Activated CD4-positive, alpha-beta T cell treated with anti-CD3 and anti-CD28 coated beads for 1 hour (primary cell): ENCODE results near the gene SETD5.

Experiments used
- DNase-seq: peaks from one replicate; pipeline ENCODE4 v3.0.0-alpha.2; 2020

Gene SETD5

DNA sequence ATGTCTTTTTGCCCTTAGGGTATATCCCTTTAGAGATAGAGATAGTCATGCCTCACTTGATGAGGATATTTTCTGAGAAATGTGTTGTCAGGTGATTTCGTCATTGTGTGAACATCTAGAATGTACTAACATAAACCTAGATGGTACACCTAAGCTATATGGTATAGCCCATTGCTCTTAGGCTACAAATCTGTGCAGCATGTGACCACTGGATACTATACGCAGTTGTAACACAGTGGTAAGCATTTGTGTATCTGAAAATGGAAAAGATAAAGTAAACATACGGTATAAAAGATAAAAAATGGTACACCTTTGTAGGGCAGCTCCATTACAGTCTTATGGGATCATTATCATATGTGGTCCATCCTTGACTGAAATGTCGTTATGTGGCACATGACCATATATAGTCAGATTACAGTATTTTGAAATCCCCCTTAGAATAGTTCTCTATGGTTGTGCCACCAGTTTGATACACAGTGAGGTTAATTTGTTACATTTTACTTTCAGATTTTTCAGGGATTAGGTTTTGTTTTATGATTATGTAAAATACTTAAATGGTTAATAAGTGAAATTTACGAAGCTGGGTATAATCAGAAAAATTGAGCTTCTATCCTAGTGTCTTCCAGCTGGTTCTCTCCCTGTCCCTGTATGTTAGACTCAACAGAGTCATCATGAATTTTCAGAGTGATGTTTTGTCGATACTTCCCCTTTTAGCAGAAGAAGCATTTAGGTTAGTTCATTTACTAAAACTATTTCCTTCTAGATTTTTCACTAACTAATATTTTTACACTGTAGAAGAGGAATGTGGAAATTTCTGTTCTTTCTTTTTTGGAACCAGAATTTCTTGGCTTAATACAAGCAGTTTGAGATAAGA is 12.8 kb downstream of the SETD5 start:
- no peak for DNase-seq

DNA sequence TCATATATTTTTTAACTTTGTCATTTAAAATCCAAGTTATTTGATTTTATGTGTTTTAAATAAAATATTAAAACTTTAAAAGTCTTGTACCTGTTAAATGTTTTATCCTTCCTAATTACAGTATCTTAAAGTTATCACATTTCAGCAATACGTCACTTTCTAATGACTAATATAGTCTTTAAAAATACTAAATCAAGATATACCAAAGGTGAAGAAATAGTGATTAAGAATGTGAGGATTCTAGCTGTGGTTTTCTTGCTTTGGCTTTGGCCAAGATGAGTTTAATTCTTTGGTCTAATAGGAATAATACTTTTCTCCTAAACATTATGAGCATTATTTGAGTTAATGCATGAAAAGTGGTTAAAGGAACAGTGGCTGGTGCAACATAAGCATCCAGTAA is 13.9 kb downstream of the SETD5 start:
- no peak for DNase-seq

DNA sequence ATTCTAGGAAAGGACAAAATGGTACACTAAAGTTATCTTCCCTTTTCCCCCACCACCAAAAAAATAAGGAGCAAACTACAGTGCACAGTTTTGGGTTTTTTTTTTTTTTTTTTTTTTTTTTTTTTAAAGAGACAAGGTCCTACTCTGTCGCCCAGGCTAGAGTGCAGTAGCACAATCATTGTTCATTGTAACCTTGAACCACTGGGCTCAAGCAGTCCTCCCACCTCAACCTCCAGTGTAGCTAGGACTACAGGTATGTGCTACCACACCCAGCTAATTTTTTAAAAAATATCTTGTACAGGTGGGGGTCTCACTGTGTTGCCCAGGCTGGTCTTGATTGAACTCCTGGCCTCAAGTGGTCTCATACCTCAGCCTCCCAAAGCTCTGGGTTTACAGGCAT is 14.9 kb downstream of the SETD5 start:
- no peak for DNase-seq

DNA sequence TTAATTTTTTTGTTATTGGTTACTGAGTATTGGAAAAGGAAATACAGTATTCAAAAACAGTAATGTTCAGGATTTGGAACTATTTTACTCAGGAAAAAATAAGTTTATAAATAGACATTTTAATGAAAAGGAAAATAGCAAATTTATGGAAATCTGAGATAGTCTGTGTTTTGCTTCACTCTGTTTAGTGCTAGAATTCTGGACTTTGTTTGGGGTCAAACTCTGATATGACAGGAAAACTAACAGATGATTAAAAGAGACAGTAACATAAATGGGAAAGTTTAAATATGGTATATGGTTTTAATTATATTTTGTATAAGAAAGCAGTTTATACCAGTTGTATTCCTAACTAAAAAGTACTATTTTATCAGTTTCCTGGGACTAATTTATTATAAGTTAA is 17.4 kb downstream of the SETD5 start:
- DNase-seq, result no peak

DNA sequence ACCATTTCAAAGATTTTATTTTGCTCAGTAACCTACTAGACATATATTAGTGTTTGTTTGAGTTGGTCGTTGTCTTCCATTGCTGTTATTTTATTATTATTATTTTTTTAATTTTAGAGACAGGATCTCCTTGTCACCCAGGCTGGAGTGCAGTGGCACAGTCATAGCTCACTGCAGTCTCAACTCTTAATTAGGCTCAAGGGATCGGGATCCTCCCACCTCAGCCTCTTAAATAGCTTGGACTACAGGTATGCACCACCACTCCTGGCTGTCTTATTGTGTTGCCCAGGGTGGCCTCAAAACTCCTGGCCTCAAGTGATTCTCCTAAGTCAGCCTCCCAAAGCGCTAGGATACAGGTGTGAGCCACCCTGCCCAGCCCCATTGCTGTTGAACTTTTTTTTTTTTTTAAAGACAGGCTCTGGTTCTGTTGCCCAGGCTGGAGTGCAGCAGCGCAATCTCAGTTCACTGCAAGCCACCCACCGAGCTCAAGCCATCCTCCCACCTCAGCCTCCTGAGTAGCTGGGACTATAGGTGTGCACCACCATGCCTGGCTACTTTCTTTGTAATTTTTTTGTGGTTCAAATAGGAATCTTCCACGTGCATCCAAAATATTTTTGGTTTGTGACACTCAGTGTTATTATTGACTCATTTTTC is 18.2 kb downstream of the SETD5 start:
- no peak for DNase-seq

DNA sequence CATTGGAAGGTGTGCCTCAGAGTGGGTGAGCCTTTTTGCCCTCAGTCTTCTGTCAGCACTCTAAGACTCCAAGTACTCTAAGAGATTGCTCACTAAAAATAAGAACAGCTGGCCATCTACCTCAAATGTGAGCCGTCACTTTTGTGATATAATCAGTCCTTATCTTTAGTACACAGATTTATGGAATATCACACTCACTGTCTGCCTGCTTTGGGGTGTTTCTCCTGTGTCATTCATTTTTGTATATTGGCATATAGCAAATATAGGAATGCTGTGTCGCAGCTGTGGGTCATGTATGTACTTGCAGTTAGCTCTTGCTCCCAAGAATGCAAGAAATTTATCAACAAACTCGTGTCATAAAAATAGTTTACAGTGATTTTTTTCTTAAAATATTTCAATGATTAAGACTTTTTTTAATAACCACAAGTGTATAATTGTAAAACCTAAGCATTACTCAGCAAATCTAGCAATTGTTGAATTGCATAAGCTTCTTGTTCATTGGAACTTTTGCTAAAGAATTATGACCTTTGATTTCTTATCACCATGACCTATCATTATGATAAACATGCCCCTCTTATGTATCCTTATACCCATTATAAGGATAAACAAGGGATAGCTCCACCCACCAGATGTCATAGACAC is 18.8 kb downstream of the SETD5 start:
- DNase-seq, result no peak

DNA sequence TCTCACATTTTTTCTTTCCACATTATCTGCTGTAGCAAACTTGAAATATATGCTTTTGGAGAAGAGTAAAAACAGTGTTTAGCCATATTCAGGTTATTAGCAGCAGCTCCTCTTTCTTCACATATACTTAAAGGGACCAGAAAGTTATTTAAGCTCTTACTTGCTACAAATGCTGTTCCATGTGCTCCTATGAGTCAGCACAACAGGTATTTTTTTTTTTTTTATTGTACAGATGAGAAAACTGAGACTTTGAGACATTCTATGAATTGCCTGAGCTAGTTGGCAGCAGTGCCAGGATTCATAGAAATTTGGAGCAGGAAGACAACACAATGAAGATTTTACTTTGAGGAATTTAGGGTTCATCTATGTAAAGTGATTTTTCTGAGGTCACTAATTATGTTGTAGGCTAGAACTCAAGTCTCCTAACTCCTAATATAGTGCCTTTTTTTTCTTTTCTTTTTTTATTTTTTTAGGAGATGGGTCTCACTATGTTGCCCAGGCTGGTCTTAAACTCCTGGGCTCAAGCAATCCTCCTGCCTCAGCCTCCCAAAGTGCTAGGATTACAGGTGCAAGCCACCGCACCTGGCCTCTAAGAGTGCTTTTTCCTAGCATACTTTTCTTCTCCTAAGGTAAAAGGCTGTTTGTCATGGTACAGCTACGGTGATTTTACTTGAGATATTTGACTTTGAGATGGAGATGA is 23.6 kb downstream of the SETD5 start:
- no peak for DNase-seq

DNA sequence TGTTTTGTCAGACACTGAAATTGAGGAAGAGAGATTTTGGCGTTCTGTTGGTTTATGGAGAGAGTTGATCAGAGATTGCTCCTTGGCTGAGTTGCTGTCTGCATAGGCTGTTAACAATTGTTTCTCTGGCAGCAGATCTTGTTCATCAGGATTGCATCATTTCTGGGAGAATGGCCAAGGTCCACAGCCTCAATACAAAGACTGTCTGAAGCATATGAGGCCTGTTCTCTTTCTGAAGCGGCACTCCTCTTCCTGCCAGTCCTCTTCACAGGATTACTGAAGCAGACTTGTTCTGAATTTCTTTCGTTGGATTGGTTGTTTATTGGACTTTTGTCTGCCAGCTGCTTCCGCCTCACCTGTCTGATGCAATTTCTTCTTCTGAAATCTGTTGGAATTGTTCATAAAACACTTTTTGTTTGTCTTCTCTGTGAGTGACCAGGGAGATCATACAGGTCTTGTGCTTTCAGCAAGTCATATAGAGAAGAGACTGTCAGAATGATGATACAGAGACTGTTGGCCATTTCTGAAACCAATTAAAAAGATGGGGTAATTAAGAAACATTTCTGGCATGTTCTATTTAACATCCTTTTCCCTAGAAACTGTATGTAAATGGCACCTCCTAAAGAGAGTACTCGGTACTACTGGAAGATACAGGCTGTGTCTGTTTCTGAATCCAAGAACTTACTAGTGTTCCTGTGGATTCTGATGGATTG is 25.5 kb downstream of the SETD5 start:
- no peak for DNase-seq

DNA sequence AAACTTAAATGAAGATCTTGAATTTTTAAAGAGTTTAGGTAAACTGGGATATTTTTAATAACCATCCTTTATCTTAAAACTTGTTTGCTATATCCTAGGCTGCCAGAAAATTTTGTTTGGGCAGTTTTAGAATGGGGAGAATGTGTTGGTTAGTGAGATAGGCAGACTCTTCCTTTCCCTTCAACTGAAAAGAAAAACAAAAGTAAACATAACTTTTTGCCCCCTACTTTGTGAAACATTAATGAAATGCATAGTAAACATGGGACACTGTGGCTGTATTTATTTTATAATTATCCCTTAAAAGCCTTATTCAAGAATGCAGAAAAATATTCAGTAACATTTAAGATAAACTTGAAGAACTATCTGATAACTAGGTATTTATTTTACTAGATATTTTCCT is 31.0 kb downstream of the SETD5 start:
- no peak for DNase-seq

DNA sequence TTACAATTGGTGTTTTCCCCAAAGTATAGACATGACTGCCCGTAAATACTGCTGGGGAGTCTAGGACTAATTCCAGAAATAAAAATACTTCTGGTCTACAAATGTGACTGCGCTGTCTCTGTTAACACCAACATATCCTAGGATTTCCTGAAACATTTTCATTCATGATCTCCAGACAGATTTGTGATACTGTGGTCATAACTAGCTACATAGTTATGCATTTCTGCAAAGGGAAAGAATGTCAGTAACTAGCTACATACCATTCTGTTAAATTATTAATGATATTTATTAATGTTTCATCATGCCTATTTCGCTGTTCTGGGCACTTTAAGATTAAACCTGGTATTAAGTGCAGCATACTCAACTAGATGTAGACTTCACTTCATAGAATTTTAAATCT is 33.3 kb downstream of the SETD5 start:
- DNase-seq, result no peak

DNA sequence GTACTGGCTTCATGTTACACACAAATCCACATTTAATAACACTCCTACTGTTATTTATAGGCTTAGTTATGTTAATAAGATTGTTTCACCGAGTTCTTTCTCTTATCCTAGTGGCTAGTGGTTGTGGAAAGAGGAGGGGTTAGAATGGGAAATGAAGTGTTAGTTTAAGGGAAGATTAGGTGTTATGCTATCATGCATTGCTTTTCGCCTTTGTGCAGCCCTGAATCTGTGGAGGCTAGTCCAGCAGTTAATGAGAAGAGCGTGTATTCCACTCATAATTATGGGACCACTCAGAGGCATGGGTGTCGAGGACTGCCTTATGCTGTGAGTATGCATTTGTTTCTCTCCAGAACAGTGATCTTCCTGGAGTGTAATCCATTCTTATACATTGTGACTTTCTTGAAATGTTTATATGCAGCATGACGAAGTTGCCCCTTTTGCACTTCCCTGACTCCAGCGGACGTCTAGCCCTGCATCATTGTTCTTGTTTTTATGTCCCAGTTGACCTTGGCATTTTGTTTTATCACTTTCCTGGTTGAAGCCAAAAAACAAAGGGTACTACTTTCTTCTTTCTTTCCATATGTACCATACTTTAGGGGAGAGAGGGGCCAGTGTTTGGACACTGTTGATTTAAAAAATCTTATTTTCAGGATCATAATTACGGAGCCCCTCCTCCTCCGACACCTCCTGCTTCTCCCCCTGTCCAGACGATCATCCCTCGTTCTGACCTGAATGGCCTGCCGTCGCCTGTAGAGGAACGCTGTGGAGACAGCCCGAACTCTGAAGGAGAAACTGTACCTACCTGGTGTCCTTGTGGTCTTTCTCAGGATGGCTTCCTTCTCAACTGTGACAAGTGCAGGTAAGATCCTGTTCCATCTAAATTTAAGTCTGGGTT is 36.5 kb downstream of the SETD5 start:
- DNase-seq, result no peak

DNA sequence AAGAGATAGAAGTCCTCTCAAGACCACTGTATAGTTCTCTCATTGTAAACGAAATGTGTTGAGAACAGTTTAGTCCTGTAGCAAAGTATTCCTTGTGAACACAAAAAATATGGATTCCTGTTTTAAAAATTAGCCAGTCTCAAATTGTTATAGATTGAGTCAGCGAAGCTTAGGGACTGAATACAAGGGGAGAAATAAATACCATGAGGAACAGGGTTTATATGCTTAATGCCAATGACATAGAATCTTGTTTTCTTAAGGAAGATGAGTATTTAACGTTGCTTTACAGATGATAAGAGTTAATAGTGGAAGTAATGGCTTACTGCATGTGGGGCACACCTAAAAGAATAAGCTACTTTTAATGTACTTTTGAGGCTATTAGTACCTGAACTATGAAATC is 37.9 kb downstream of the SETD5 start:
- no peak for DNase-seq

DNA sequence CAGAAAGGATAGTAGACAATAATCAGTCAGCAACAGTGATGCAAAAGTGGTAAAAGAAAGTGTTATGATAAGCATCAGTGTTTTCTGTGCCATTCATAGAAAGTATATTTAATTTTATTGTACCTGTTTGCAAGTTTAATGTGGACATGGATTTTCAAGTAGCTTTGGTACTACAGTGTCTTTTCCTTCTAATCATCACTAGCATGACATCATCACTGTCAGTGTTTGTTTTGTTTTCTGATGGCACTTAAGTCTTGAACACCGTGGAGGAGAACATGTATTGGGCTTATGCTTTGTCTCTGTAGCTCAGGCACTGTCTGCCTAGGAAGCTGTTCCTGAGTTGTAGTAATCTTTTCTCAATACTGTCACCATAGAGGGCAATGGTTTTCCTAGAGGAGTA is 41.9 kb downstream of the SETD5 start:
- no peak for DNase-seq

DNA sequence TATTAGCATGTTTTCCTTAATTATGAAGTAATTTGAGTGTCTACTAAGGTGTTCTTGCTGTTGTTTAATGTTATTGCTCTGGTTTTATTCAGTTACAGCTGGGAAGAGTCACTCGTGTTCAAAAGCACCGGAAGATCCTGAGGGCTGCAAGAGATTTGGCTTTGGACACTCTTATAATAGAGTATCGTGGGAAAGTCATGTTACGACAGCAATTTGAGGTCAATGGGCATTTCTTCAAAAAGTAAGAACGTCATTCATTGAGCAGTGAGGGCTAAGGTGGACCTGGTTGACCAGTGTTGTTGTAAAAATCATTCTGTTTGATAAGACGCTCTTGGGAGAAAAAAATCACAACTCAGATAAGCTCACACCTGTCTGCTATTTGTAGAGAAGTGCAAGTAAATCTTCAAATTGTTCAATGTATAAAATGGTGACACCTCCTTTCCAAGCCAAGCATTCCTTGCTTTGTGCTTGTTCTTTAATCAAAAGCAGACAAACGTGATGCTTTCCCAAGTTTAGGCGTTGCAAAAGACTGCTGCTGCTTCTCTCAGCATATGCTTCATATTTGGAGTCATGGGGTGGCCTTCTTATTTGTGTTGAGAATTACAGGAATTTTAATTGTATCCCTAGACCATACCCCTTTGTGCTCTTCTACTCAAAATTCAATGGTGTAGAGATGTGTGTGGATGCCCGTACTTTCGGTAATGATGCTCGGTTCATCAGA is 44.2 kb downstream of the SETD5 start:
- DNase-seq, result no peak

DNA sequence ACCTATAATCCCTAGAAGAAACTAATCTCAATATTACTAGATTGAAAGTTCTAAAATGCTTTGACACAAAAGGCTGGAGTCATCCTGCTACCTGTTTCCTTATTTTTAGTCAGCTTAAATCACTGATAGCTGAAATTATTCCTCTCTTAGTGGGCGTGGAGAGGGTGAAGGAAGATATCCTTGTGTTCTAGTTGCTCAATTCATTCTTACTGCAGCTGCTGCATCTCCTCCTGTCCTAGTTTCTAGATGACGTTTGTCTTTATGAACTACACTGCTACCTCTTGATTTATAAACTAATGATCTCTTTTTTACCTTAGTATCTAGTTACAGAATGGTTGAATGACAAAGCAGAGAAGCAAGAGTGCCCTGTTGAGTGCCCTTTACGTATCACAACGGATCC is 50.7 kb downstream of the SETD5 start:
- DNase-seq, result no peak

DNA sequence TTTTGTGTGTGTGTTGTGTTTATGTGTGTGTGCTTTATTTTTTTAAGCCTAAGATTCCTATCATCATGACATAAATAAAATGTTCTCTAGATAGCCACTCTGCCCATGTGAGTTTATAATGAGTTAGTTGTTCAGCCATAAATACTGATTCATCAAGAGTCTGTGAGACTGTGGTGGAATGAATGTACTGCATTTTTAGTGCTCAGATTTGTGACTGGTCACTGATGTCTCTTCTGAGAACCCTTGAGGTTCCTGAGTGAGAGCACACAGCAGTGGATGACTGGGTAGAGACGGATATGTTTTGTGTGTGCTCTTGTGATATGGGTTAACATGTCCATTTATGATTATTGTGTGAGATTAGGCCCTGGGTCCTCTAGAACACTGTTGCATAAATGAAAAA is 51.2 kb downstream of the SETD5 start:
- no peak for DNase-seq

DNA sequence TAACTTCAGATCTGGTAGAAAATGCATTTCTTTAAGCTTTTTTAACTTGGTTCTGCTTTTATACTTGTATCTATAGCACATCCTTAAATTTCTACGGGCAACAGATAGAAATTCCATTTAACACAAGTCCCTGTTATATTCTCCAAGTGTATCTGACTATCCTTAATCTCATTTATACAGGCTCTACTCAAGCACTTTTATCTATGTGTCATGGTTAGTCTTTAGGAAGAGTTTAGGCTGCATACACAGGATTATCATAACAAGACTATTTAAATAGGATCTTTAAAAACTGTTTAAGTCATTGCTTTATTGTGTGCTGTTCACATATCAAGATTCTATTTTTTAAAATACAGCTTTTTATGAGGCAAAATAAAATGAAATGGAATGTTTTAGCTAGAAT is 52.7 kb downstream of the SETD5 start:
- DNase-seq, result no peak

DNA sequence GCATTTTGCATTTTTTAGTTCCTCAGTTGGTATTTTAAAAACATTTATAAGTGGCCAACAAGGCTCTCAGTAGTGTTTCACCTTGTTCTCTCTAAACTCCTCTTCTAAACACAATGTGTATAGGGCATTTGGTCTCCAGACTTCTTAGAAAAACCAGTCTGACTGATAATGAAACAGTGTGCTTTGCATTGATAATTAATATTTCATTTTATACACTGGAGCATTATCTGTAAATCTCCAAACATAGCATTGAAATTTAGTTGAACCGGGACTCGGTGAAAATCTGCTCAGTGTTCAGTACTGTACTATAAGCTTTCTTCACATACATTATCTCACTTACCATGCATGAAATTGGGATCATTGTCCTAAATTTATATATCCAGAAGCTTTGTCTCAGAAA is 53.6 kb downstream of the SETD5 start:
- DNase-seq, result no peak

DNA sequence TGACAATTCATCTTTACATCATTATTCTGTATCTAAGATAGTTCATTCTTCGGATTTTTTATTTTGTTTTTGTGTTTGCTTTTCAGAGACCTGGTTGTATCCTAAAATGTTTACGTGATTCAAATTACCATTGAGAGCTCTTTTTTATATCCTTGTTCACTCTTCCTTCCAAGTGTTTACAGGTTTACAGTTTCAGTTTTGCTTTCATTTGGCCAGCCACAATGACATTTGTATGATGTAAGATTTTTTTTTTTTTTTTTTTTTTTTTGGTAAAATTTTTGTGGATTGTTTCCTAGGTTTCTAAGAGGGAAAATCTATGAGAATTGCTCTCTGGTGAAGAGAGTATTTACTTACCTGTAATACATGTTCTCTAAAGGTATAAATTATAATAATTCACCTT is 55.0 kb downstream of the SETD5 start:
- DNase-seq, result no peak

DNA sequence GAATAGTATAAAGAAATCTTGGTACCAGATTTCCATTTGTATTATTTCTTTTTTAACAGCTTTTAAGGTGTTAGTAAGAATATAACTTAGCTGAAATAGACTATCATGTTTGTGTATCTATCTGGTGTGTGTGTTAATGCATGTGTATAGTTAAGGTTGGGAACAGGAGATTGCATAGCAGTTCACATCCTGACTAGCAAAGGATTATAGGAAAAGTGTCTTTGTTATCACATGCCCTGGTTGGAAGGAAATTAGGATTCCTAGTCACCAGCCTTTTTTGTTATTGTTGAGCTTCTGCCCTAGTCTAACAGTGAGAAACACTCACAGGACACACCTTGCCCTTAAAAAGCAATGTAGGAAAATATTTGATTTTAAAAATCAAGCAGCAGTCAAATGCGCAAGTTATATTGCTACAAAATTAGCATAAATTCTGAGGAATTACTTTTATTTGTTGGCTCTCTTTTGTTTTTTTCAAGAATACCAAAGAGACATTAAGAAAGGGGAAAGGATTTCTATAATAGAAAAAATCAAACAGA is 58.2 kb downstream of the SETD5 start:
- DNase-seq, result no peak

DNA sequence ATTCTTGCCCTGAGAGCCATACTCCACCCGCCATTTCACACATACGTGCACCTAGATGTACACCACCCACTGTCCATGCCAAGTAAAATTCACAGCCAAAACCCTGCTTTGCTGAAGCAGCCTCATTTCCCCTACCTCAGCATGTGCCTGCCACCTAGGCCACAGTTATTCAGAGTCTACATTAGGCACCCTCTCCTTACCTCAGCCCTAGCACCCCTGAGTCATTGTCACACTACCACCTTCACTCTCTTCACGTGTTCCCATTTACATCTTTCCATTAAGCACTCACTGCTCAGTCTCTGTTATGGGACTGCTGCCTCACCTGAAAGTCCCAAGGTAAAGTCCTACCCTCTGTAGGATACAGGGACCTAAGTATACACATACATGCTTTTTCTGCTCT is 70.0 kb downstream of the SETD5 start:
- DNase-seq, result no peak
